Adrenal gland (tissue), 12 donors: ENCODE measurements around the gene RNF169. TPM values are rescaled to one million over a fixed set of nuclear protein-coding genes. Genes with fewer than 3 reads are reported as not detected.

ENCODE experiments used
- DNase-seq, 7 donors: peaks; one replicate each; pipeline ENCODE4 v3.0.0-alpha.2; 2019 to 2020
- H3K27ac ChIP-seq, 5 donors: fragments of 200-600 bp; sonication (generic) in 4 of 5; 1 replicate in 3 of 5; 2 replicates in 2 of 5; pipeline versions ENCODE4 v1.5.1 to v1.8.0; 2016 to 2020; ENCODE audit warnings: mild to moderate bottlenecking in 1 of 5
- H3K27me3 ChIP-seq: fragments of 200-600 bp; 2 replicates; pipeline ENCODE4 v1.8.0; 2021
- H3K36me3 ChIP-seq, 2 donors: fragments of 200-600 bp; replicated peaks in 1 of 2; 1 replicate in 1 of 2; 2 replicates in 1 of 2; pipeline versions ENCODE4 v1.5.1 to v1.8.0; 2018 to 2022
- H3K4me1 ChIP-seq, 2 donors: fragments of 200-600 bp; replicated peaks in 1 of 2; 1 replicate in 1 of 2; 2 replicates in 1 of 2; pipeline versions ENCODE4 v1.5.1 to v1.8.0; 2018 to 2021
- H3K4me3 ChIP-seq, 4 donors: fragments of 200-600 bp; sonication (generic) in 3 of 4; one replicate each; pipeline ENCODE4 v1.5.1; 2016 to 2018
- H3K9me3 ChIP-seq, 3 donors: fragments of 200-600 bp; sonication (generic) in 1 of 3; replicated peaks in 1 of 3; 1 replicate in 2 of 3; 2 replicates in 1 of 3; pipeline versions ENCODE4 v1.5.1 to v1.8.0; 2016 to 2021
- CTCF ChIP-seq, 6 experiments: fragments of 450-650 bp in 4 of 6; fragments of 200-600 bp in 2 of 6; sonication (generic) in 1 of 6; IDR thresholded peaks; 1 replicate in 5 of 6; 2 replicates in 1 of 6; pipeline versions ENCODE4 v1.5.1 to v1.8.0; 2016 to 2021; ENCODE audit warnings: antibody characterized with exemption in 6 of 6, mild to moderate bottlenecking in 2 of 6, moderate library complexity in 1 of 6
- POLR2A ChIP-seq, 2 donors: fragments of 450-650 bp; IDR thresholded peaks; one replicate each; pipeline ENCODE4 v1.6.1; 2017; ENCODE audit warnings: antibody characterized with exemption in 2 of 2, mild to moderate bottlenecking in 2 of 2, moderate library complexity in 1 of 2
- WGBS, 4 donors: extraction: QIAGEN DNeasy Blood & Tissue Kit in 2 of 4; methylation state at CpG; one replicate each; pipeline versions ENCODE4 v1.1.5 to v1.1.7; 2013 to 2017; 5-methylcytosine and 5-hydroxymethylcytosine counted together
- intact Hi-C, 2 donors: fragments of 100-400 bp; cut with DNase I; formaldehyde crosslinking; loops; one replicate each; pipeline versions ENCODE4 v1.14.1 to v1.15.0; 2022 to 2023
- polyA plus RNA-seq, 3 donors: library from polyadenylated mRNA; stranded (reverse); fragments of 200-250 nt in 2 of 3; fragments of 350-450 nt in 1 of 3; fragmentation: Illumina TruSeq in 1 of 3; extraction: RNeasy Lipid Tissue Mini Kit (QIAGEN cat#74804) in 1 of 3; gene quantifications; one replicate each; pipeline ENCODE4 v1.2.3, GENCODE V29; 2013 to 2014
- total RNA-seq, 9 donors: library from RNA; depleted of rRNA in 4 of 9; stranded (reverse); fragments of >200 nt in 4 of 9; fragments of 120-200 nt in 1 of 9; fragmentation: NEBNext Ultra II Directional in 1 of 9; extraction: Animal tissue kit (Norgen Biotek cat#: 25700) in 1 of 9; gene quantifications; one replicate each; pipeline versions ENCODE4 v1.1.0 to v1.2.4, GENCODE V29; 2013 to 2023
- donor health status: healthy with polysubstance abuse.
- donor health status: Bipolar disorder and iron deficiency.
- donor health status: DM: yes; HTN: yes; CAD: no.
- donor health status: DM: no; HTN: no; CAD: no.
- donor health status: DM: no; HTN: no; CAD: no.
- donor health status: DM: yes; HTN: yes; CAD: no.

Gene RNF169
- total and polyA plus RNA-seq, 12 donors, result 1.9 to 17.8 (median 11.0) TPM

GRCh38 chr11:74736031-74736430, 12.6 kb upstream of the RNF169 start:
- H3K27ac ChIP-seq, result no peak overlapping the region
- intact Hi-C loops, result loop anchor here in 1 of 2 donors (10.0 kb wide), 1 partner anchor 121 kb away; no protein-coding TSS in a partner anchor
- H3K4me3 ChIP-seq, result no peak overlapping the region
- no peak for DNase-seq
- no peaks in the 10 kb centered on the region for H3K9me3 ChIP-seq
- TF ChIP-seq POLR2A (IDR thresholded peaks at IDR 0.05) (no peak), CTCF (IDR thresholded peaks at IDR 0.05) (no peak)
- WGBS, 4 donors, result 84 to 96% (median 90%) methylated on average over 2 of the region's 2 CpGs
- peaks cover 22% of the 10 kb centered on the region for H3K27me3 ChIP-seq
- H3K36me3 ChIP-seq, result no peaks in the 10 kb centered on the region
- no peaks in the 10 kb centered on the region for H3K4me1 ChIP-seq

GRCh38 chr11:74739546-74740270, 8.9 kb upstream of the RNF169 start:
- Histone ChIP-seq H3K4me3 (no peak overlapping the region), H3K4me1 (no peaks in the 10 kb centered on the region), H3K27ac (no peak overlapping the region), H3K9me3 (no peaks in the 10 kb centered on the region), H3K27me3 (peaks cover 4% of the 10 kb centered on the region), H3K36me3 (no peaks in the 10 kb centered on the region)
- WGBS, 4 donors, result 20 to 23% (median 21%) methylated on average over 8 of the region's 8 CpGs
- intact Hi-C loops, result loop anchor here in 1 of 2 donors (10.0 kb wide), 1 partner anchor 125 kb away; no protein-coding TSS in a partner anchor
- TF ChIP-seq POLR2A (IDR thresholded peaks at IDR 0.05) (no peak), CTCF (IDR thresholded peaks at IDR 0.05) (peak; percentile 68 to 92 (median 81))
- peak; percentile 37 to 78 (median 57) for DNase-seq

GRCh38 chr11:74742070-74742469, 6.6 kb upstream of the RNF169 start:
- no peaks in the 10 kb centered on the region for H3K9me3 ChIP-seq
- no peaks in the 10 kb centered on the region for H3K36me3 ChIP-seq
- WGBS, 4 donors, result 80 to 88% (median 83%) methylated on average over 4 of the region's 4 CpGs
- H3K4me1 ChIP-seq, result no peaks in the 10 kb centered on the region
- TF ChIP-seq CTCF (IDR thresholded peaks at IDR 0.05) (no peak), POLR2A (IDR thresholded peaks at IDR 0.05) (no peak)
- H3K27me3 ChIP-seq, result peaks cover 4% of the 10 kb centered on the region
- no peak overlapping the region for H3K4me3 ChIP-seq
- no peak for DNase-seq
- no peak overlapping the region for H3K27ac ChIP-seq
- intact Hi-C loops, result no loop called here

- TF ChIP-seq POLR2A (IDR thresholded peaks at IDR 0.05) (no peak), CTCF (IDR thresholded peaks at IDR 0.05) (no peak)
- intact Hi-C loops, result no loop called here
- H3K4me3 ChIP-seq, result no peak overlapping the region
- DNase-seq, result peak in 1 of 7 donors; percentile 3
- H3K27me3 ChIP-seq, result peaks cover 4% of the 10 kb centered on the region
- no peaks in the 10 kb centered on the region for H3K36me3 ChIP-seq
- no peak overlapping the region for H3K27ac ChIP-seq
- H3K4me1 ChIP-seq, result peaks cover 5 to 9% of the 10 kb centered on the region in 2 donors
- H3K9me3 ChIP-seq, result no peaks in the 10 kb centered on the region
These were observed 5.0 kb upstream of the RNF169 start for GRCh38 chr11:74743640-74744039.
